ELF-1 (cell line): ENCODE data around the gene PCDHA11.

Experiments used
- DNase-seq: peaks from one replicate; pipeline ENCODE4 v3.0.0-alpha.2; 2016; ENCODE audit warnings: low read depth, low spot score

The PCDHA11 gene

GRCh38 chr5:140916325-140916724 lies 47.6 kb downstream of the PCDHA11 start:
- DNase-seq = no peak
